ENCODE measurements around the gene SHFL. TPM values are rescaled to one million over a fixed set of nuclear protein-coding genes. Genes with fewer than 3 reads are reported as not detected.

SHFL gene
- total RNA-seq, 1 experiment from 2014 or later = 21.1 TPM

DNA sequence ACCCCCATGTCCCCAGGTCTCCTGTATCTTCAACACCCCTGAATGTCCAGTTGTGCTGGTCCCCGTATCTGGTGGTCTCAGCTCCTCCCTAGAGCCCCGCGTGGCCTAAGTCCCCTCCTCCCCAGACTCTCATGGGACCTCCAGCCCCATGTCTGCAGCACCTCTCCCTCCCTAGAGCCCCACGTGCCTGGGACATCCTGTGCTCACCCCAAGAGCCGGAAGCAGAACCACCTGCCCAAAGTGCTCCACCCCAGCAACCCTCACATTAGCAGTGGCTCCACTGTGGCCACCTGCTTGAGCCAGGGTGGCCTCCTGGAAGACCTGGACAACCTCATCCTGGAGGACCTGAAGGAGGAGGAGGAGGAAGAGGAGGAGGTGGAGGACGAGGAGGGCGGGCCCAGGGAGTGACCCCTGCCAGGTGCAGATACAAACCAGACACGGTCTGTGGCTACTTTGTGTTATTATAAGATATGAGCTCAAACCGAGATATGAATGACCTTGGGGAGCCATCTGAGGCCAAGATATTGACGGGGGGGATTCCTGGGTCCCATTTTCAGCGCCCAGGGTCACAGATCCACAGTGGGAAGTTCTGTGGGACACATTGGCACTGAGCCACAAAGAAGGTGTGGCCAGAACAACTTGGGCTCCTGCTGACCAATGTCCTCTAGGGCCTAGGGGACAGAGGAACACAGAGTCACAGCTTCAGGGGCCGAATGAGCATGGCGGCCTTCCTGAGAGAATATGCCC lies 6.0 kb downstream of the SHFL start:
- Histone ChIP-seq H2BK15ac (ENCODE audit: low read depth, low read length) (no peak overlapping the region), H3K23me2 (ENCODE audit: insufficient read length, low read depth, low read length, poor library complexity, severe bottlenecking) (peaks cover 6% of the 10 kb centered on the region), H3K14ac (ENCODE audit: insufficient read depth, low read length) (no peak overlapping the region), H3K4me1 (ENCODE audit: insufficient read depth, low read length) (no peaks in the 10 kb centered on the region), H2BK120ac (ENCODE audit: low read depth, low read length, poor library complexity, severe bottlenecking) (no peak overlapping the region), H2AFZ (ENCODE audit: low read length) (no peak overlapping the region), H3K9ac (ENCODE audit: extremely low read depth, insufficient read length, low read length) (no peak overlapping the region), H4K5ac (ENCODE audit: insufficient read length, low read depth, low read length) (no peak overlapping the region), H3K4me2 (ENCODE audit: insufficient read depth, insufficient read length, low read length) (no peak overlapping the region), H2AK5ac (ENCODE audit: insufficient read length, low read length) (no peak overlapping the region), H3K56ac (ENCODE audit: insufficient read length, low read depth, low read length) (no peak overlapping the region), H3K27ac (ENCODE audit: insufficient read length, low read depth, low read length) (no peak overlapping the region), H3K9me3 (ENCODE audit: control insufficient read depth, low read depth, low read length) (no peaks in the 10 kb centered on the region), H3K79me1 (ENCODE audit: insufficient read depth, low read depth, low read length, poor library complexity, severe bottlenecking) (no peaks in the 10 kb centered on the region), H3K4ac (ENCODE audit: low read depth, low read length) (no peak overlapping the region), H3T11ph (ENCODE audit: low read length) (no peak overlapping the region), H2BK12ac (ENCODE audit: insufficient read length, low read depth, low read length) (no peak overlapping the region), H3K18ac (ENCODE audit: insufficient read length, low read depth, low read length) (no peak overlapping the region), H3K79me2 (ENCODE audit: insufficient read depth, low read length) (no peaks in the 10 kb centered on the region), H4K20me1 (ENCODE audit: control insufficient read depth, insufficient read depth, insufficient read length) (no peaks in the 10 kb centered on the region), H3K23ac (ENCODE audit: insufficient read length, low read depth, low read length) (no peak overlapping the region), H4K91ac (ENCODE audit: insufficient read length, low read depth, low read length) (no peak overlapping the region), H2BK5ac (ENCODE audit: insufficient read length, low read length) (no peak overlapping the region), H2BK20ac (ENCODE audit: low read depth, low read length, poor library complexity, severe bottlenecking) (no peak overlapping the region), H4K8ac (replicated peaks; ENCODE audit: insufficient read length, low read depth, low read length) (no peak overlapping the region), H3K27me3 (ENCODE audit: insufficient read depth, low read length) (peaks cover 3% of the 10 kb centered on the region)
- H3K9me3 Mint-ChIP-seq = peaks cover 0 to 3% of the 10 kb centered on the region in 2 experiments; a peak in 1 of 5 replicates
- H3K36me3 Mint-ChIP-seq (ENCODE audit: insufficient read depth in 1 of 3, low read depth in 3 of 3) = peaks cover 4 to 21% (median 11%) of the 10 kb centered on the region in 3 experiments
- H3K27me3 Mint-ChIP-seq (ENCODE audit: low read depth) = peaks cover 33% of the 10 kb centered on the region
- no peak for TF ChIP-seq CTCF (conservative IDR thresholded peaks at IDR 0.05)
- peaks cover 3% of the 10 kb centered on the region in 2 experiments; a peak in 1 of 4 replicates for H3K4me1 Mint-ChIP-seq
- H3K4me3 Mint-ChIP-seq = no peak overlapping the region
- no CpG with 5 or more reads among the region's 13 CpGs for WGBS (ENCODE audit: extremely low coverage, insufficient read length, low lambda C conversion rate)
- no peak for DNase-seq
- peak overlapping the region in 1 of 3 experiments; percentile 83; a peak in 1 of 7 replicates for H3K27ac Mint-ChIP-seq

Measured in H9 (cell line).